HCT116 (cell line): ENCODE measurements around the gene ADCK1. TPM values are rescaled to one million over a fixed set of nuclear protein-coding genes. Genes with fewer than 3 reads are reported as not detected.

Experiments used
- ATAC-seq: fragments of 200-7000 bp; cut with Tn5 transposase; 2 replicates; pipeline ENCODE4 v1.9.1; 2020; ENCODE audit warnings: mild to moderate bottlenecking, moderate library complexity
- BruUV-seq: library from RNA; stranded (reverse); fragments of 400-500 nt; replicated peaks from 2 replicates; lab custom pipeline; 2021; lab: Mats Ljungman, UMichigan
- CTCF ChIA-PET: fragments of 300-600 bp; sonication (Branson Sonifier 250); formaldehyde crosslinking; loops from one replicate; lab custom pipeline; 2021; ENCODE audit warnings: antibody characterized with exemption; lab: Charles Lee
- POLR2A ChIA-PET: fragments of 300-600, 350-600 bp; sonication (Branson Sonifier 250); formaldehyde crosslinking; loops from one replicate; lab custom pipeline; 2021; ENCODE audit warnings: antibody characterized with exemption; lab: Charles Lee
- RAD21 ChIA-PET, 2 experiments: fragments of 300-600 bp; sonication (Branson Sonifier 250); formaldehyde crosslinking; loops; one replicate each; lab custom pipeline; 2023; ENCODE audit warnings: low total read pairs in 2 of 2; ENCODE audit not compliant: uncharacterized antibody in 2 of 2, unreplicated experiment in 2 of 2, low non-redundant PET in 1 of 2; lab: Charles Lee
- DNase-seq: peaks from one replicate; pipeline ENCODE4 v3.0.0-alpha.2; 2010; ENCODE audit warnings: low read depth, low spot score
- H2AFZ ChIP-seq: fragments of 200-600 bp; shearing (Covaris generic), sonication (generic); 2 replicates; pipeline ENCODE4 v1.6.1; 2017; ENCODE audit warnings: low read depth, mixed run types, mixed read lengths, antibody characterized with exemption, low read length; ENCODE audit not compliant: poor library complexity, severe bottlenecking
- H3K27ac ChIP-seq: 2 replicates; pipeline ENCODE4 v1.5.1; 2012; ENCODE audit warnings: low read depth, low read length
- H3K27me3 ChIP-seq: fragments of 200-600 bp; sonication (generic); 2 replicates; pipeline ENCODE4 v1.6.1; 2016; ENCODE audit warnings: mixed run types, low read length, mixed read lengths; ENCODE audit not compliant: insufficient read depth
- H3K36me3 ChIP-seq, 2 experiments: fragments of 200-500 bp in 1 of 2; fragments of 200-600 bp in 1 of 2; sonication (Bioruptor generic) in 1 of 2; sonication (generic) in 1 of 2; 2 replicates each; pipeline versions ENCODE4 v1.5.1 to v1.6.1; 2014 to 2016; ENCODE audit warnings: low read length in 2 of 2, inconsistent platforms in 1 of 2, mixed read lengths in 1 of 2, mixed run types in 1 of 2; ENCODE audit not compliant: insufficient read depth in 2 of 2, control insufficient read depth in 1 of 2
- H3K4me1 ChIP-seq, 2 experiments: fragments of 200-600 bp in 1 of 2; sonication (generic) in 1 of 2; 2 replicates each; pipeline versions ENCODE4 v1.5.1 to v1.6.1; 2012 to 2017; ENCODE audit warnings: low read length in 2 of 2, inconsistent platforms in 1 of 2, mild to moderate bottlenecking in 1 of 2, mixed read lengths in 1 of 2, mixed run types in 1 of 2, moderate library complexity in 1 of 2; ENCODE audit not compliant: insufficient read depth in 2 of 2, control insufficient read depth in 1 of 2
- H3K4me2 ChIP-seq: fragments of 200-600 bp; sonication (generic); 2 replicates; pipeline ENCODE4 v1.6.1; 2017; ENCODE audit warnings: mixed run types, low read length, mixed read lengths
- H3K4me3 ChIP-seq, 2 experiments: fragments of 200-600 bp in 1 of 2; sonication (generic) in 1 of 2; replicated peaks in 1 of 2; 2 replicates each; pipeline ENCODE4 v1.5.1; 2011 to 2016; ENCODE audit warnings: low read length in 2 of 2, control low read depth in 1 of 2, low read depth in 1 of 2, mild to moderate bottlenecking in 1 of 2, mixed read lengths in 1 of 2, mixed run types in 1 of 2
- H3K79me2 ChIP-seq: fragments of 200-600 bp; sonication (generic); 2 replicates; pipeline ENCODE4 v1.6.1; 2017; ENCODE audit warnings: mild to moderate bottlenecking, mixed run types, low read length, moderate library complexity, mixed read lengths; ENCODE audit not compliant: insufficient read depth
- H3K9ac ChIP-seq: fragments of 200-600 bp; sonication (generic); 2 replicates; pipeline ENCODE4 v1.6.1; 2016; ENCODE audit warnings: low read length, mixed read lengths
- H3K9me2 ChIP-seq: fragments of 200-600 bp; sonication (generic), shearing (Covaris generic); 2 replicates; pipeline ENCODE4 v1.6.1; 2017; ENCODE audit warnings: mixed run types, mild to moderate bottlenecking, moderate library complexity; ENCODE audit not compliant: insufficient read depth
- H3K9me3 ChIP-seq, 2 experiments: fragments of 200-500 bp in 1 of 2; fragments of 200-600 bp in 1 of 2; sonication (Bioruptor generic) in 1 of 2; sonication (generic) in 1 of 2; 2 replicates each; pipeline ENCODE4 v1.6.1; 2014 to 2017; ENCODE audit warnings: low read length in 2 of 2, mixed read lengths in 2 of 2, inconsistent platforms in 1 of 2, low read depth in 1 of 2, mild to moderate bottlenecking in 1 of 2, mixed run types in 1 of 2, moderate library complexity in 1 of 2; ENCODE audit not compliant: control insufficient read depth in 1 of 2, insufficient read depth in 1 of 2
- H4K20me1 ChIP-seq: fragments of 200-600 bp; sonication (generic), shearing (Covaris generic); 2 replicates; pipeline ENCODE4 v1.6.1; 2017; ENCODE audit warnings: mixed run types, mild to moderate bottlenecking, moderate library complexity; ENCODE audit not compliant: insufficient read depth
- CBX3 ChIP-seq: IDR thresholded peaks from 2 replicates; pipeline ENCODE4 v1.6.1; 2012; ENCODE audit warnings: low read depth
- EGR1 ChIP-seq: IDR thresholded peaks from 2 replicates; pipeline ENCODE4 v1.6.1; 2012; ENCODE audit warnings: low read depth
- ELF1 ChIP-seq: IDR thresholded peaks from 2 replicates; pipeline ENCODE4 v1.6.1; 2012; ENCODE audit warnings: low read depth, borderline replicate concordance
- EZH2 ChIP-seq: fragments of 200-600 bp; sonication (generic); IDR thresholded peaks from 2 replicates; pipeline ENCODE4 v1.6.1; 2017; ENCODE audit warnings: antibody characterized with exemption, mixed run types
- FOSL1 ChIP-seq: IDR thresholded peaks from 2 replicates; pipeline ENCODE4 v1.6.1; 2012; ENCODE audit warnings: low read depth
- POLR2A ChIP-seq: IDR thresholded peaks from 2 replicates; pipeline ENCODE4 v1.7.0; 2011; ENCODE audit warnings: borderline replicate concordance; ENCODE audit not compliant: insufficient read depth, insufficient read length; ENCODE audit errors: extremely low read depth
- POLR2AphosphoS5 ChIP-seq: IDR thresholded peaks from 2 replicates; pipeline ENCODE4 v1.6.1; 2011; ENCODE audit warnings: mild to moderate bottlenecking, low read depth, low read length, moderate library complexity
- RAD21 ChIP-seq: IDR thresholded peaks from 2 replicates; pipeline ENCODE4 v1.6.1; 2012; ENCODE audit warnings: low read depth, mild to moderate bottlenecking
- SP1 ChIP-seq: IDR thresholded peaks from 2 replicates; pipeline ENCODE4 v1.6.1; 2012; ENCODE audit warnings: low read depth
- SRF ChIP-seq: IDR thresholded peaks from 2 replicates; pipeline ENCODE4 v1.6.1; 2012; ENCODE audit warnings: low read depth
- TCF7L2 ChIP-seq: IDR thresholded peaks from 2 replicates; pipeline ENCODE4 v1.7.0; 2011; ENCODE audit warnings: borderline replicate concordance, inconsistent platforms; ENCODE audit not compliant: insufficient read depth, insufficient read length; ENCODE audit errors: extremely low read depth
- ZFX ChIP-seq: fragments of 450-650 bp; IDR thresholded peaks from 2 replicates; pipeline ENCODE4 v1.6.1; 2017
- ZNF274 ChIP-seq: fragments of 200-500 bp; sonication (Bioruptor generic); IDR thresholded peaks from 2 replicates; pipeline ENCODE4 v1.6.1; 2014; ENCODE audit warnings: mild to moderate bottlenecking, low read depth, low read length, inconsistent platforms
- intact Hi-C: fragments of 100-400 bp; cut with micrococcal nuclease; formaldehyde crosslinking; loops from 2 replicates; pipeline ENCODE4 v1.10.0; 2022
- total RNA-seq: library from RNA; stranded (reverse); gene quantifications from one replicate; pipeline ENCODE4 v1.2.1, GENCODE V29; 2021; ENCODE audit not compliant: unreplicated experiment
- TF ChIP-seq, protein P1 (sequence below): IDR thresholded peaks from 2 replicates; pipeline ENCODE4 v1.6.1; 2012
- TF ChIP-seq, protein P2 (sequence below): IDR thresholded peaks from 2 replicates; pipeline ENCODE4 v1.6.1; 2012; ENCODE audit warnings: low read depth
- TF ChIP-seq, protein P3 (sequence below), 3 experiments: fragments of 200-600 bp in 1 of 3; sonication (generic) in 1 of 3; IDR thresholded peaks in 2 of 3; conservative IDR thresholded peaks in 1 of 3; 2 replicates each; pipeline ENCODE4 v1.5.1; 2012 to 2017; ENCODE audit warnings: low read depth in 2 of 3, low read length in 2 of 3, antibody characterized with exemption in 1 of 3, borderline replicate concordance in 1 of 3, control low read depth in 1 of 3, mild to moderate bottlenecking in 1 of 3, mixed read lengths in 1 of 3, mixed run types in 1 of 3, moderate library complexity in 1 of 3; ENCODE audit not compliant: insufficient read depth in 1 of 3

The ADCK1 gene
- total RNA-seq, 1 experiment from 2014 or later: 6.0 TPM

DNA sequence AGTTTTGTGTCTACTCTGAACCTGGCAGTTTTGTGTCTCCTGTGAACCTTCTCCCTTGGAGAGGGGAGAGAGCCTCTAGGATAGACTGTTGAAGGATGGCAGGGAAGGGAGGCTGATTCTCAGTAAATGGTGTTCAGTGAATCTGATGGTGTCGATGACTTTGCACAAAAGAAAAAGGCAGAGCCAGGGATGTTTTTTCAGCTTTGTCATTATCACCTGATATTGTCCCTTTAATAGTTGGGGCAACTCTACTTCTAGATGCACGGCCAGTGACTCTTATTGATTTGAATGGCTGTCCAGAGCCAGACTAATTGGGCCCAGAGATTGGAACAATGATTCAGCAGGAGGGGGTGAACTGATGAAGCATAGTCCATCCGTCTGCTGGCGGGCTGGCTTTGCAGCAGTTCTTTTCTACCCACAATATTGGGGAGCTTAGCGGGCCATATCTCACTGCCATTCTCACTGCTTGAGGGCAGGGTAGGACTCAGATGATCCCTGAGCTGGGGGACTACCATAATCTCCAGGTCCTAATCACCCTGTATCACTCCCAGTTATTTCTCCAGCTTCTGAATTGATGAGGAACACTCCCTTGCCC, 93.1 kb downstream of the ADCK1 start:
- TF ChIP-seq FOSL1 (no peak), CBX3 (no peak), POLR2A (no peak), EZH2 (no peak)
- TF ChIP-seq, protein P1, sequence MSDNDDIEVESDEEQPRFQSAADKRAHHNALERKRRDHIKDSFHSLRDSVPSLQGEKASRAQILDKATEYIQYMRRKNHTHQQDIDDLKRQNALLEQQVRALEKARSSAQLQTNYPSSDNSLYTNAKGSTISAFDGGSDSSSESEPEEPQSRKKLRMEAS: no peak
- no peak overlapping the region for H3K4me3 ChIP-seq
- H4K20me1 ChIP-seq: no peaks in the 10 kb centered on the region
- H3K9ac ChIP-seq: no peak overlapping the region
- no peak overlapping the region for H2AFZ ChIP-seq
- no peaks in the 10 kb centered on the region for H3K79me2 ChIP-seq
- intact Hi-C loops: no loop called here
- RAD21 ChIA-PET: no interaction called here
- no peaks in the 10 kb centered on the region; a peak in 1 of 4 replicates for H3K36me3 ChIP-seq
- CTCF ChIA-PET: no interaction called here
- H3K27ac ChIP-seq: no peak overlapping the region
- no peak for ATAC-seq
- no peaks in the 10 kb centered on the region for H3K4me1 ChIP-seq
- no peaks in the 10 kb centered on the region for H3K27me3 ChIP-seq
- H3K9me3 ChIP-seq: no peaks in the 10 kb centered on the region; a peak in 1 of 4 replicates
- BruUV-seq: no TSS peak
- POLR2A ChIA-PET: no interaction called here
- no peaks in the 10 kb centered on the region for H3K9me2 ChIP-seq
- no peak overlapping the region for H3K4me2 ChIP-seq
- DNase-seq: no peak

DNA sequence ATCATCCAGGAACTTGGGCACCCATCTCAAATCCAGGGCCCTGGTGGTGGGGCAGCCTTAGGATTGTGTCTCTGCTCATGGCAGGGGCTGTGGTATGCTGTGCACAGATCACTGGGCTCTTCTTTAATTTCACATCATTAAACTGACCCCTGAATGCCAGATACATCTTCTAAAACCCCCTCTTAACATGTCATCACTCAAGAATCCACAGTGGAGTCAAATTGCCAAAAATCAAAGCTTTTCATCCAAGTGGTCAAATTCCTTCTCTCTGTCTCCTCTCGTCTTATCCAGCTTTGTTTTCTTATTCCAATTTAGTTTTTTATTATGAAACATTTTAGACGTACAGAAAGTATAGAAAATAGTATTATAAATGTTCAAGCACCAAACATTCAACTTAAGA, 97.5 kb downstream of the ADCK1 start:
- H3K4me2 ChIP-seq: no peak overlapping the region
- H3K9me3 ChIP-seq: no peaks in the 10 kb centered on the region
- no peak overlapping the region for H3K27ac ChIP-seq
- no peak for ATAC-seq
- H2AFZ ChIP-seq: no peak overlapping the region
- no peak overlapping the region for H3K4me3 ChIP-seq
- no peaks in the 10 kb centered on the region for H3K9me2 ChIP-seq
- H3K9ac ChIP-seq: no peak overlapping the region
- no peaks in the 10 kb centered on the region for H3K4me1 ChIP-seq
- ChIA-PET POLR2A (no interaction called here), CTCF (no interaction called here), RAD21 (no interaction called here)
- no peaks in the 10 kb centered on the region for H3K79me2 ChIP-seq
- BruUV-seq: no TSS peak
- DNase-seq: no peak
- no peaks in the 10 kb centered on the region for H4K20me1 ChIP-seq
- H3K27me3 ChIP-seq: no peaks in the 10 kb centered on the region
- intact Hi-C loops: no loop called here
- H3K36me3 ChIP-seq: no peaks in the 10 kb centered on the region
- TF ChIP-seq, protein P2, sequence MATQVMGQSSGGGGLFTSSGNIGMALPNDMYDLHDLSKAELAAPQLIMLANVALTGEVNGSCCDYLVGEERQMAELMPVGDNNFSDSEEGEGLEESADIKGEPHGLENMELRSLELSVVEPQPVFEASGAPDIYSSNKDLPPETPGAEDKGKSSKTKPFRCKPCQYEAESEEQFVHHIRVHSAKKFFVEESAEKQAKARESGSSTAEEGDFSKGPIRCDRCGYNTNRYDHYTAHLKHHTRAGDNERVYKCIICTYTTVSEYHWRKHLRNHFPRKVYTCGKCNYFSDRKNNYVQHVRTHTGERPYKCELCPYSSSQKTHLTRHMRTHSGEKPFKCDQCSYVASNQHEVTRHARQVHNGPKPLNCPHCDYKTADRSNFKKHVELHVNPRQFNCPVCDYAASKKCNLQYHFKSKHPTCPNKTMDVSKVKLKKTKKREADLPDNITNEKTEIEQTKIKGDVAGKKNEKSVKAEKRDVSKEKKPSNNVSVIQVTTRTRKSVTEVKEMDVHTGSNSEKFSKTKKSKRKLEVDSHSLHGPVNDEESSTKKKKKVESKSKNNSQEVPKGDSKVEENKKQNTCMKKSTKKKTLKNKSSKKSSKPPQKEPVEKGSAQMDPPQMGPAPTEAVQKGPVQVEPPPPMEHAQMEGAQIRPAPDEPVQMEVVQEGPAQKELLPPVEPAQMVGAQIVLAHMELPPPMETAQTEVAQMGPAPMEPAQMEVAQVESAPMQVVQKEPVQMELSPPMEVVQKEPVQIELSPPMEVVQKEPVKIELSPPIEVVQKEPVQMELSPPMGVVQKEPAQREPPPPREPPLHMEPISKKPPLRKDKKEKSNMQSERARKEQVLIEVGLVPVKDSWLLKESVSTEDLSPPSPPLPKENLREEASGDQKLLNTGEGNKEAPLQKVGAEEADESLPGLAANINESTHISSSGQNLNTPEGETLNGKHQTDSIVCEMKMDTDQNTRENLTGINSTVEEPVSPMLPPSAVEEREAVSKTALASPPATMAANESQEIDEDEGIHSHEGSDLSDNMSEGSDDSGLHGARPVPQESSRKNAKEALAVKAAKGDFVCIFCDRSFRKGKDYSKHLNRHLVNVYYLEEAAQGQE: no peak
- no peak for TF ChIP-seq SP1
- no peak for TF ChIP-seq CBX3
- TF ChIP-seq, protein P1: no peak
- TF ChIP-seq TCF7L2: no peak
- no peak for TF ChIP-seq EZH2
- no peak for TF ChIP-seq POLR2AphosphoS5
- TF ChIP-seq ZFX: no peak
- TF ChIP-seq SRF: no peak
- TF ChIP-seq RAD21: no peak
- no peak for TF ChIP-seq ELF1
- no peak for TF ChIP-seq EGR1
- TF ChIP-seq, protein P3, sequence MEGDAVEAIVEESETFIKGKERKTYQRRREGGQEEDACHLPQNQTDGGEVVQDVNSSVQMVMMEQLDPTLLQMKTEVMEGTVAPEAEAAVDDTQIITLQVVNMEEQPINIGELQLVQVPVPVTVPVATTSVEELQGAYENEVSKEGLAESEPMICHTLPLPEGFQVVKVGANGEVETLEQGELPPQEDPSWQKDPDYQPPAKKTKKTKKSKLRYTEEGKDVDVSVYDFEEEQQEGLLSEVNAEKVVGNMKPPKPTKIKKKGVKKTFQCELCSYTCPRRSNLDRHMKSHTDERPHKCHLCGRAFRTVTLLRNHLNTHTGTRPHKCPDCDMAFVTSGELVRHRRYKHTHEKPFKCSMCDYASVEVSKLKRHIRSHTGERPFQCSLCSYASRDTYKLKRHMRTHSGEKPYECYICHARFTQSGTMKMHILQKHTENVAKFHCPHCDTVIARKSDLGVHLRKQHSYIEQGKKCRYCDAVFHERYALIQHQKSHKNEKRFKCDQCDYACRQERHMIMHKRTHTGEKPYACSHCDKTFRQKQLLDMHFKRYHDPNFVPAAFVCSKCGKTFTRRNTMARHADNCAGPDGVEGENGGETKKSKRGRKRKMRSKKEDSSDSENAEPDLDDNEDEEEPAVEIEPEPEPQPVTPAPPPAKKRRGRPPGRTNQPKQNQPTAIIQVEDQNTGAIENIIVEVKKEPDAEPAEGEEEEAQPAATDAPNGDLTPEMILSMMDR (IDR thresholded peaks at IDR 0.05 in 2 of 3, conservative IDR thresholded peaks at IDR 0.05 in 1 of 3; ENCODE audit: borderline replicate concordance in 1 of 3, insufficient read depth in 1 of 3, low read depth in 2 of 3, low read length in 2 of 3): no peak
- no peak for TF ChIP-seq ZNF274
